Measurements from ENCODE around the gene RALGDS. TPM values are rescaled to one million over a fixed set of nuclear protein-coding genes. Genes with fewer than 3 reads are reported as not detected.

The RALGDS gene
- total RNA-seq, 1 donor from 2014 or later, result 19.0 TPM

- TF ChIP-seq, protein P1, sequence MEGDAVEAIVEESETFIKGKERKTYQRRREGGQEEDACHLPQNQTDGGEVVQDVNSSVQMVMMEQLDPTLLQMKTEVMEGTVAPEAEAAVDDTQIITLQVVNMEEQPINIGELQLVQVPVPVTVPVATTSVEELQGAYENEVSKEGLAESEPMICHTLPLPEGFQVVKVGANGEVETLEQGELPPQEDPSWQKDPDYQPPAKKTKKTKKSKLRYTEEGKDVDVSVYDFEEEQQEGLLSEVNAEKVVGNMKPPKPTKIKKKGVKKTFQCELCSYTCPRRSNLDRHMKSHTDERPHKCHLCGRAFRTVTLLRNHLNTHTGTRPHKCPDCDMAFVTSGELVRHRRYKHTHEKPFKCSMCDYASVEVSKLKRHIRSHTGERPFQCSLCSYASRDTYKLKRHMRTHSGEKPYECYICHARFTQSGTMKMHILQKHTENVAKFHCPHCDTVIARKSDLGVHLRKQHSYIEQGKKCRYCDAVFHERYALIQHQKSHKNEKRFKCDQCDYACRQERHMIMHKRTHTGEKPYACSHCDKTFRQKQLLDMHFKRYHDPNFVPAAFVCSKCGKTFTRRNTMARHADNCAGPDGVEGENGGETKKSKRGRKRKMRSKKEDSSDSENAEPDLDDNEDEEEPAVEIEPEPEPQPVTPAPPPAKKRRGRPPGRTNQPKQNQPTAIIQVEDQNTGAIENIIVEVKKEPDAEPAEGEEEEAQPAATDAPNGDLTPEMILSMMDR (IDR thresholded peaks at IDR 0.05), result no peak
- peaks cover 3% of the 10 kb centered on the region for H3K27me3 Mint-ChIP-seq (ENCODE audit: low read depth)
- H3K36me3 Mint-ChIP-seq (ENCODE audit: low read depth), result no peaks in the 10 kb centered on the region
- H3K27ac Mint-ChIP-seq (ENCODE audit: unreplicated experiment), result no peak overlapping the region
- DNase-seq (ENCODE audit: low spot score), result no peak
- no peaks in the 10 kb centered on the region for H3K9me3 Mint-ChIP-seq (ENCODE audit: low read depth)
- H3K4me3 Mint-ChIP-seq (ENCODE audit: unreplicated experiment), result no peak overlapping the region
- H3K4me1 Mint-ChIP-seq (ENCODE audit: low read depth), result peaks cover 24% of the 10 kb centered on the region
Observed at GRCh38 chr9:133080161-133080560, 40.9 kb downstream of the RALGDS start.

- peak; percentile 57 for DNase-seq (ENCODE audit: low spot score)
- peaks cover 40% of the 10 kb centered on the region for H3K4me1 Mint-ChIP-seq (ENCODE audit: low read depth)
- no peak overlapping the region for H3K27ac Mint-ChIP-seq (ENCODE audit: unreplicated experiment)
- H3K36me3 Mint-ChIP-seq (ENCODE audit: low read depth), result no peaks in the 10 kb centered on the region
- no peak overlapping the region for H3K4me3 Mint-ChIP-seq (ENCODE audit: unreplicated experiment)
- TF ChIP-seq, protein P1 (IDR thresholded peaks at IDR 0.05), result no peak
- H3K27me3 Mint-ChIP-seq (ENCODE audit: low read depth), result peaks cover 3% of the 10 kb centered on the region
- no peaks in the 10 kb centered on the region for H3K9me3 Mint-ChIP-seq (ENCODE audit: low read depth)
Observed at GRCh38 chr9:133078486-133078885, 42.6 kb downstream of the RALGDS start.

DNA sequence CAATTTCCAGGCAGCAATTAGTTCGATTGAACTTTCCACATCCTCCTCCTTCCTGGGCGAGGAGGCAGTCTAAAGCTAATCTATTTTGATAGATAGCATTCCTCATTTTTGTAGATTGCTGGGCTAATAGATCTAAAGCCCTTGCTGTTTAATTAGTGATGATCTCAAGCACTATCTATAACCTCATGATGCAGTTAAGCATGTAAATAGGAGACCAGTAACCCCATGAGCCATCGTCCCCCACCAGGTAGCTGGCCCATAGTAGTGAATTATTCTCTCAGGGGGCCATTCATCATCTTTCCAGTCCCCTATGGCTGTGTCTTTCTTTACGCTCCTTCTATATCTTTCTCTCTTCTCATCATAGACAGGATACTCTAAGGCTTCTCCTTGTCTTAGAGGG is 44.3 kb downstream of the RALGDS start:
- Mint-ChIP-seq H3K27me3 (ENCODE audit: low read depth) (peaks cover 3% of the 10 kb centered on the region), H3K27ac (ENCODE audit: unreplicated experiment) (no peak overlapping the region), H3K4me3 (ENCODE audit: unreplicated experiment) (no peak overlapping the region), H3K36me3 (ENCODE audit: low read depth) (peaks cover 2% of the 10 kb centered on the region), H3K9me3 (ENCODE audit: low read depth) (no peaks in the 10 kb centered on the region), H3K4me1 (ENCODE audit: low read depth) (peaks cover 40% of the 10 kb centered on the region)
- DNase-seq (ENCODE audit: low spot score), result no peak
- TF ChIP-seq, protein P1 (IDR thresholded peaks at IDR 0.05), result no peak

DNA sequence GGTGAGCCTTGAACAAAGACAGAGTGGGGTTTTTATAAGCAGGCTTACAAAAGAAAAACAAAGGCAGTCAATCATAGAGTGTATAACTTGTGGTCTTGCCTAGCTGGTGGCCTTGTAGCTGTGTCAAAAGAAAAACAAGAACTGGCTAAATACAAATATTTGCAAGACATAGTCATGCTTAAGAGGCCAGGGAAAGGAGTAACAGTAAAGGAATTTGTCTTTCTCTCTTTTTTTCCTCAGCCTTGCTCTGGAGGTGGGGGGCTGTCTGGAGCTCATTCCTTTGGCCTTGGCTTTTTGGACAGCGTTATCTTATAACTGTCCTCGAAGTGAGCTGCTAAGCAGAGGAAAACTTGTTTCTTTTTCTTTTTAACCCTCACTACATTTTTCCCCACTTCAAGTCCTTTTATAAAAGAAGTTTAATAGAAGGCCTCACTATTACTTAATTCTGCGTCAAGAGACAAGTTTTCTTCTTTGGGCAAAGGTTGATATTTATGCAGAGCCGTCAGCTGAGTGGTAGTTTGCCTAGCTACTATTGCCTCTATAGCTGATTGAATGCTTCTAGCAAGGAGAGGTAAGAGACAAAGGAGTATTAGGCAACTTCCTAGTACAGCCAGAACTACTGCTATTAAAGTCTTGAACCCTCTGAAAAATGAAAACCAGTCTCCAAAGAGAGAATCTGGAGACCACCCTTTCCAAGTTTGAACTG is 45.0 kb downstream of the RALGDS start:
- peaks cover 40% of the 10 kb centered on the region for H3K4me1 Mint-ChIP-seq (ENCODE audit: low read depth)
- no peak for DNase-seq (ENCODE audit: low spot score)
- H3K9me3 Mint-ChIP-seq (ENCODE audit: low read depth), result no peaks in the 10 kb centered on the region
- peak overlapping the region; percentile 85 for H3K27ac Mint-ChIP-seq (ENCODE audit: unreplicated experiment)
- peaks cover 3% of the 10 kb centered on the region for H3K27me3 Mint-ChIP-seq (ENCODE audit: low read depth)
- H3K4me3 Mint-ChIP-seq (ENCODE audit: unreplicated experiment), result no peak overlapping the region
- peaks cover 3% of the 10 kb centered on the region for H3K36me3 Mint-ChIP-seq (ENCODE audit: low read depth)
- TF ChIP-seq, protein P1 (IDR thresholded peaks at IDR 0.05), result no peak

DNA sequence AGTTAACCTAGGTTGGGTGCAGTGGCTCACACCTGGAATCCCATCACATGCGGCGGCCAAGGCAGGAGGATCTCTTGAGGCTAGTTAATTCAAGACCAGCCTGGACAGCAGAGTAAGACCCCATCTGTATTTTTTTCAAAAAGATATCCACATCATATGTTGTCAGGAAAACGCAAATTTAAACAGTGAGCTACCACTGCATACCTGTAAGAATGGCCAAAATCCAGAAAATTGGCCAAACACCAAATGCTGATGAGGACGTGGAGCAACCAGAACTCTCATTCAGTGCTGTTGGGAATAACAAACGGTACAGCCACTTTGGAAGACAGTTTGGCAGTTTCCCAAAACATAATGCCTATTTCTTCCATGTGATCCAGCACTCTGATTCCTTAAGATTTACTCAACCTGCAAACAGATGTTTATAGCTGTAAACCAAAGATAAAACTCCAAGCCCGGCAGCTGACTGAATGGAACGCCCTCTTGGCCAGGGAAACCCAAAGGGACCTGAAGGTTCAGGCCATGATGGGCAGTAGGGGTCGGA is 46.9 kb downstream of the RALGDS start:
- Mint-ChIP-seq H3K36me3 (ENCODE audit: low read depth) (peaks cover 6% of the 10 kb centered on the region), H3K4me1 (ENCODE audit: low read depth) (peaks cover 40% of the 10 kb centered on the region), H3K27ac (ENCODE audit: unreplicated experiment) (no peak overlapping the region), H3K4me3 (ENCODE audit: unreplicated experiment) (no peak overlapping the region), H3K9me3 (ENCODE audit: low read depth) (no peaks in the 10 kb centered on the region), H3K27me3 (ENCODE audit: low read depth) (no peaks in the 10 kb centered on the region)
- peak; percentile 24 for DNase-seq (ENCODE audit: low spot score)
- TF ChIP-seq, protein P1 (IDR thresholded peaks at IDR 0.05), result no peak

Data from chondrocyte (in vitro differentiated cells).